BLaER1 (cell line): ENCODE measurements around the gene JAG1.

ENCODE experiments used
- H3K27ac ChIP-seq: shearing (Covaris generic); formaldehyde crosslinking; 2 replicates; pipeline ENCODE4 v1.8.1; 2022
- H3K27me3 ChIP-seq: shearing (Covaris generic); formaldehyde crosslinking; 2 replicates; pipeline ENCODE4 v1.8.1; 2022
- H3K36me3 ChIP-seq: shearing (Covaris generic); formaldehyde crosslinking; 2 replicates; pipeline ENCODE4 v1.8.1; 2022
- H3K4me1 ChIP-seq: shearing (Covaris generic); formaldehyde crosslinking; 2 replicates; pipeline ENCODE4 v1.8.1; 2022
- H3K4me2 ChIP-seq: shearing (Covaris generic); formaldehyde crosslinking; 2 replicates; pipeline ENCODE4 v1.8.1; 2022
- H3K4me3 ChIP-seq: shearing (Covaris generic); formaldehyde crosslinking; 2 replicates; pipeline ENCODE4 v1.8.1; 2022
- H3K9ac ChIP-seq: shearing (Covaris generic); formaldehyde crosslinking; 2 replicates; pipeline ENCODE4 v1.8.1; 2022
- H3K9me3 ChIP-seq: shearing (Covaris generic); formaldehyde crosslinking; 2 replicates; pipeline ENCODE4 v1.8.1; 2022
- H4K20me1 ChIP-seq: shearing (Covaris generic); formaldehyde crosslinking; 2 replicates; pipeline ENCODE4 v1.8.1; 2022
- Cebpa-rat ChIP-seq: shearing (Covaris generic); IDR thresholded peaks from 2 replicates; pipeline ENCODE4 v1.8.1; 2022

The JAG1 gene

GRCh38 chr20:10634211-10634610, 39.6 kb downstream of the JAG1 start:
- no peaks in the 10 kb centered on the region for H4K20me1 ChIP-seq
- H3K27ac ChIP-seq = peak overlapping the region; percentile 67
- H3K27me3 ChIP-seq = no peaks in the 10 kb centered on the region
- H3K36me3 ChIP-seq = no peaks in the 10 kb centered on the region
- H3K9me3 ChIP-seq = no peaks in the 10 kb centered on the region
- H3K9ac ChIP-seq = no peak overlapping the region; the same call in 1 of the 2 replicates
- H3K4me2 ChIP-seq = peak overlapping the region; percentile 94
- no peak for TF ChIP-seq Cebpa-rat
- H3K4me1 ChIP-seq = peaks cover 36% of the 10 kb centered on the region
- peak overlapping the region; percentile 40; the same call in 1 of the 2 replicates for H3K4me3 ChIP-seq

DNA sequence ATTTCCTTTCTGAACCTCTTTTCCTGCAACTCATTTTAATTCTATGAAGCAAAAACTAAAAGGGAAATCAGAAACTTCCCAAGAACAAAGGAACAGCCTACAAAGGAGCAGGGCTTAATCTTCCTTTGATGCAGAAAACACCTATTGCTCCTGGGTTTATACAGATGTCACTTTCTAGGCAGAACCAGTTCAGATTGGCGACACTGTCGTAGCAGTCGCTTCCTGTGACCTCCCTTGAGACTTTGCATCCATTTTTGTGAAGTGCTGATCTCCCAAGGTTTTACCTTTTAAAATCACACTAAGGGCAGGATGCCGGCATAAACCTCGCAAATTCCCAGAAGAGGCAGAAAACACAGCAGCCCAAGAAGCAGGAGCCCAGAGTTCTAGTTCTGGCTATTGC, 40.1 kb downstream of the JAG1 start:
- Histone ChIP-seq H3K27me3 (no peaks in the 10 kb centered on the region), H3K4me3 (no peak overlapping the region), H3K4me2 (peak overlapping the region; percentile 94), H3K36me3 (no peaks in the 10 kb centered on the region), H3K9me3 (no peaks in the 10 kb centered on the region), H3K4me1 (peaks cover 37% of the 10 kb centered on the region), H4K20me1 (no peaks in the 10 kb centered on the region), H3K9ac (no peak overlapping the region), H3K27ac (no peak overlapping the region)
- no peak for TF ChIP-seq Cebpa-rat

GRCh38 chr20:10632721-10633509, 40.9 kb downstream of the JAG1 start:
- no peak overlapping the region for H3K9ac ChIP-seq
- TF ChIP-seq Cebpa-rat = no peak
- peak overlapping the region; percentile 94 for H3K4me2 ChIP-seq
- no peaks in the 10 kb centered on the region for H3K9me3 ChIP-seq
- H3K4me3 ChIP-seq = no peak overlapping the region
- peaks cover 43% of the 10 kb centered on the region for H3K4me1 ChIP-seq
- no peaks in the 10 kb centered on the region for H3K36me3 ChIP-seq
- H3K27ac ChIP-seq = no peak overlapping the region
- no peaks in the 10 kb centered on the region for H3K27me3 ChIP-seq
- no peaks in the 10 kb centered on the region for H4K20me1 ChIP-seq

DNA sequence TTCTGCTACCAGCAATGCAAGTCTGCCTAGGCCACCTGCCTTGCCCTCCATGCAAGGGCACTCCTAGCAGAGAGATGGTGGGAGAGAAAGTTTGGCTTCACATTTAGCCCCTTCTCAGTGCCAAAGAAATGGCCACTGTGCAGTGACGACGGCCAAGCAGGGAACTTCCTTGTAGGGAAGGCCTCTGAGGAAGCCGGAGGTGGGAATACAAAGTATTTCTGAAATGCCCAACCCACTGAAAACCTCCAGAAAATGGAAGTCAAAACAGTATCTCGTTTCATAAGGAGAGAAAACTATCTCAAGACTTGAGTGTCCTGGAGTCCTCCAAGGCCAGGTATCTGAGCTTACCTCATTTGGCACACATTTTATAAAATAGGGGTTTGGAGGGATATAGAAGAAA, 42.7 kb downstream of the JAG1 start:
- no peaks in the 10 kb centered on the region for H3K9me3 ChIP-seq
- no peaks in the 10 kb centered on the region for H3K27me3 ChIP-seq
- H3K36me3 ChIP-seq = no peaks in the 10 kb centered on the region
- H4K20me1 ChIP-seq = no peaks in the 10 kb centered on the region
- H3K4me3 ChIP-seq = no peak overlapping the region
- H3K4me1 ChIP-seq = peaks cover 42% of the 10 kb centered on the region
- no peak overlapping the region for H3K4me2 ChIP-seq
- H3K9ac ChIP-seq = no peak overlapping the region
- no peak for TF ChIP-seq Cebpa-rat
- no peak overlapping the region for H3K27ac ChIP-seq

DNA sequence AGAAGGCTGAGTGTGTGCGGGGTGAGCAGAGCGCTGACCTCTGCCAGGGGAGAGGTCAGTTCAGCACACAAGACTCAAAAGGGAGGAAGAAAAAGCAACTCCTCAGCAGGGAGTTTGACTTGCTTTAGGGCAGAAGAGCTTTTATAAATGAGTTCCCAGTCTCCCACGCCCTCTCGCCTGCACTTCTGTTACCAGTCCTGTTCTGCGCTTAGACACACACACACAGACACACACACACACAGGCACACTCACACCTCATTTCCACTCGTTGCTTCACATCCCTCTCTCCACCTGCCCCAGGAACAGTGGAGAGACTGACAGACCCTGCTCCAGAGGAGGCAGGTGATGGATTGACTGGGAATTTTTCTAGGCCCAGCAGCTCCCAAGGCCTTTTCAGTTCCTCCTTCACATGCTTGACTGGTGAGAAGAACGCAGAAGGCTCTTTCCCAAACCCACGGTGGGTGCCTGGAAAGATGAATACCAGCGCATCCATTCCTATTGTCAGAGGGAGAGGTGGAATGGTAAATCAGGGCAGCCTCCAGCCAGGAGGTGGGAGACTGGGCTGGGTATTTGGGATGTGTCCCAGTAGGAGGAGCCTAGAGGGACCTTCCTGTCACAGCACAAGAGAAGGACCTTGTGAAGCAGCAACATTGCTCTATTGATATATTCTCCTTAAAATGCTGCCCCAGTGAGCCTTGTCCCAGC, 43.7 kb downstream of the JAG1 start:
- Histone ChIP-seq H3K4me2 (no peak overlapping the region), H4K20me1 (no peaks in the 10 kb centered on the region), H3K27ac (no peak overlapping the region), H3K4me1 (peaks cover 31% of the 10 kb centered on the region), H3K36me3 (no peaks in the 10 kb centered on the region), H3K27me3 (no peaks in the 10 kb centered on the region), H3K4me3 (no peak overlapping the region), H3K9me3 (no peaks in the 10 kb centered on the region), H3K9ac (no peak overlapping the region)
- no peak for TF ChIP-seq Cebpa-rat

GRCh38 chr20:10626896-10627295, 46.9 kb downstream of the JAG1 start:
- Histone ChIP-seq H3K27me3 (no peaks in the 10 kb centered on the region), H3K9ac (no peak overlapping the region), H3K4me2 (no peak overlapping the region), H3K4me1 (0 out of 2 replicates have a peak, but pooled peaks cover 6% of the 10 kb centered on the region), H4K20me1 (no peaks in the 10 kb centered on the region), H3K9me3 (no peaks in the 10 kb centered on the region), H3K36me3 (peaks cover 10% of the 10 kb centered on the region; the same call in 1 of the 2 replicates), H3K27ac (no peak overlapping the region), H3K4me3 (no peak overlapping the region)
- no peak for TF ChIP-seq Cebpa-rat

GRCh38 chr20:10625641-10626040, 48.2 kb downstream of the JAG1 start:
- H4K20me1 ChIP-seq = no peaks in the 10 kb centered on the region
- peaks cover 10% of the 10 kb centered on the region; the same call in 1 of the 2 replicates for H3K36me3 ChIP-seq
- H3K27ac ChIP-seq = no peak overlapping the region
- H3K4me2 ChIP-seq = no peak overlapping the region
- no peak for TF ChIP-seq Cebpa-rat
- H3K4me3 ChIP-seq = no peak overlapping the region
- no peak overlapping the region for H3K9ac ChIP-seq
- no peaks in the 10 kb centered on the region for H3K9me3 ChIP-seq
- H3K27me3 ChIP-seq = no peaks in the 10 kb centered on the region
- 0 out of 2 replicates have a peak, but pooled peaks cover 6% of the 10 kb centered on the region for H3K4me1 ChIP-seq

- no peak overlapping the region for H3K4me2 ChIP-seq
- H3K9me3 ChIP-seq = no peaks in the 10 kb centered on the region
- no peaks in the 10 kb centered on the region for H3K4me1 ChIP-seq
- no peaks in the 10 kb centered on the region for H3K27me3 ChIP-seq
- H3K4me3 ChIP-seq = no peak overlapping the region
- H3K9ac ChIP-seq = no peak overlapping the region
- no peaks in the 10 kb centered on the region for H4K20me1 ChIP-seq
- H3K27ac ChIP-seq = no peak overlapping the region
- peaks cover 10% of the 10 kb centered on the region; the same call in 1 of the 2 replicates for H3K36me3 ChIP-seq
- no peak for TF ChIP-seq Cebpa-rat
Observed at GRCh38 chr20:10622657-10623418, 51.0 kb downstream of the JAG1 start.

- Histone ChIP-seq H3K9ac (no peak overlapping the region), H3K9me3 (no peaks in the 10 kb centered on the region), H3K27ac (no peak overlapping the region), H3K36me3 (peaks cover 10% of the 10 kb centered on the region; the same call in 1 of the 2 replicates), H3K4me2 (no peak overlapping the region), H3K4me3 (no peak overlapping the region), H4K20me1 (no peaks in the 10 kb centered on the region), H3K4me1 (no peaks in the 10 kb centered on the region), H3K27me3 (no peaks in the 10 kb centered on the region)
- no peak for TF ChIP-seq Cebpa-rat
Observed at GRCh38 chr20:10621149-10621548, 52.6 kb downstream of the JAG1 start.

DNA sequence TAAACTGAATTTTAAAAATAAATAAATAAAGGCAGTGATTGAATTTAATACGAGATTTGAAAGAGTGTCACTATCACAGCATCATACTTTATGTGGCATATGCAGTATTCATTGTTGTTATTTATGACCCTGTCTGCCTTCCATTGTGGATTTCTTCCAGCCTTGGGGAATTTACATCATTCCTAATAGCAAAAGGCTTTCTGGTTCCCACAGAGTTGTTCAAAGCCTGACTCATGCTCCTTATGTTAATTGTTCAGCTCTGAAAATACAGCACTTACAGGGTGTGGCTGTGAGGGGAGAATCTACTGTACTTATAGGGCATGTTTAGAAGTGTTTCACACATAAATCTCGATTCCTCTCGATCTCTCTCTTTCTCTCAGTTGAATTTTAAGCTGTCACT, 54.4 kb downstream of the JAG1 start:
- peaks cover 10% of the 10 kb centered on the region; the same call in 1 of the 2 replicates for H3K36me3 ChIP-seq
- no peak overlapping the region for H3K9ac ChIP-seq
- no peak overlapping the region for H3K4me2 ChIP-seq
- H3K4me1 ChIP-seq = no peaks in the 10 kb centered on the region
- no peak overlapping the region for H3K27ac ChIP-seq
- no peak overlapping the region for H3K4me3 ChIP-seq
- no peaks in the 10 kb centered on the region for H3K9me3 ChIP-seq
- no peaks in the 10 kb centered on the region for H3K27me3 ChIP-seq
- no peak for TF ChIP-seq Cebpa-rat
- no peaks in the 10 kb centered on the region for H4K20me1 ChIP-seq
